ENCODE results near the gene CMTR1. TPM values are rescaled to one million over a fixed set of nuclear protein-coding genes. Genes with fewer than 3 reads are reported as not detected.
A peak's percentile ranks its signal among the peaks of the same experiment; 100 is the strongest.
"Not testable (repeated sequence)": the region's sequence is repeated elsewhere in the genome, so short reads cannot be mapped to it uniquely, and the experiment has no call there.

The CMTR1 gene
- 33.0 TPM for polyA plus RNA-seq (ENCODE audit: insufficient read length)

GRCh38 chr6:37432916-37433656 lies at the start of gene CMTR1:
CMTR1 (plus strand) TSS chr6:37433221; CDS start chr6:37435630, 2,409 bp downstream.
- DNase-seq = peak; percentile 93

- DNase-seq = no peak
Observed at GRCh38 chr6:37388578-37388977, 44.4 kb upstream of the CMTR1 start.

- DNase-seq = no peak
Observed at GRCh38 chr6:37389857-37390256, 43.2 kb upstream of the CMTR1 start.

GRCh38 chr6:37391120-37391519 lies 41.9 kb upstream of the CMTR1 start:
- no peak for DNase-seq

GRCh38 chr6:37392821-37393220 lies 40.2 kb upstream of the CMTR1 start:
- DNase-seq = no peak

GRCh38 chr6:37393381-37393929 lies 39.6 kb upstream of the CMTR1 start:
- no peak for DNase-seq

GRCh38 chr6:37396571-37397180 lies 36.3 kb upstream of the CMTR1 start:
- no peak for DNase-seq

- DNase-seq = no peak
Observed at GRCh38 chr6:37399131-37399530, 33.9 kb upstream of the CMTR1 start.

GRCh38 chr6:37399795-37400490 lies 33.1 kb upstream of the CMTR1 start:
- no peak for DNase-seq

GRCh38 chr6:37401658-37402057 lies 31.4 kb upstream of the CMTR1 start:
- not testable (repeated sequence) for DNase-seq

- DNase-seq = no peak
Observed at GRCh38 chr6:37406726-37407341, 26.2 kb upstream of the CMTR1 start.

GRCh38 chr6:37407948-37408347 lies 25.1 kb upstream of the CMTR1 start:
- DNase-seq = no peak

- no peak for DNase-seq
Observed at GRCh38 chr6:37409501-37409900, 23.5 kb upstream of the CMTR1 start.

- DNase-seq = no peak
Observed at GRCh38 chr6:37417393-37417792, 15.6 kb upstream of the CMTR1 start.

GRCh38 chr6:37418722-37419121 lies 14.3 kb upstream of the CMTR1 start:
- DNase-seq = no peak

- no peak for DNase-seq
Observed at GRCh38 chr6:37426058-37426944, 6.7 kb upstream of the CMTR1 start.

- no peak for DNase-seq
Observed at GRCh38 chr6:37426945-37427510, 6.0 kb upstream of the CMTR1 start.

- DNase-seq = no peak
Observed at GRCh38 chr6:37429352-37429750, 3.7 kb upstream of the CMTR1 start.

GRCh38 chr6:37432590-37432915 lies 468 bp upstream of the CMTR1 start:
- DNase-seq = no peak

GRCh38 chr6:37433657-37434271 lies 743 bp downstream of the CMTR1 start:
- peak; percentile 22 for DNase-seq

GRCh38 chr6:37435373-37435772 lies 2.4 kb downstream of the CMTR1 start:
- no peak for DNase-seq
